ENCODE measurements around the gene CABP2. TPM values are rescaled to one million over a fixed set of nuclear protein-coding genes. Genes with fewer than 3 reads are reported as not detected.

CABP2 gene
- total RNA-seq, 1 experiment from 2014 or later = not detected

DNA sequence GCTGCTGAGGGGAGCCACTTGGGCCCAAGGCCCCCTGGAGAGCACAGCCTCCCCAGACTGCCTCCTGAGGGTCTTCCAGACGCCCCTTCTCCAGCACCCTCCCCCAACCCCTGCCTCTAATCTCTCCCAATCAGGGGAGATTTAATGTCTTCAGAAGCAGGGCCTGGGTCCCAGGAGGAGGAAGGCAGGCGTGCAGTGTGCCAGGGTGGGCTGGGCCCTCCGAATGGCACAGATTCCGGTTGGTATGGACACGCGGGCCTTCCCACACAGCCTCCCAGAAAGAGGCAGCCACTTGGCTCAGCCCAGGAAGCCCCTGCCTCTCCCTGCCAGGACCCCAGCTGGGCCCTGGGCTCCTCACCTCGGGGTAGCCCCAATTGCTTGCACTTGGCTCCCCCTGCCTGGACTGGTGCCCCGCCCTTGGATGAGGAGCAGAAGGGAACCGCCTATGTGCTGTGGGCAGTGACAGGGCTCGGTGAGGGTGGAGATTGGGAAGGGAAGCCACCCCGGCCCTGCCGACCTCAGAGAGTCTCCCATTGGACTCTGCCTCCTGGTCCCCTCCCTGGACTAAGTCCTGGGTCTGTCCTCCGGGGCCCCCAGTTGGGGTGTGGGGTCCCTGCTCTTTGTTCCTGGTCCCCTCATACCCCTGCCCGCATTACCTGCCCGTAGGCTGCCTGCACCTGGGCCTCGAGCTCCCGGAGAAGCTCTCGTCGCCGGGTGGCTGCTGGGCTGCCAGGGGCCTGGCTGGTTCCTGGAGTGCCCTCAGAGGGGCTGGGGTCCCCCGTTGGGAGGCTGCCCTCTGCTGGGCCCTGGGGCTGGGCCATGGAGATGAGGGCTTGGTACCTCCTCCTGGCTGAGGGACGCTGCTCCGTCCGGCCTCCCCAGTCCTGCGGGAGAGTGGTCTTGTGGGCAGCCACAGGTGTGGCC is 572 bp upstream of the CABP2 start:
- intact Hi-C loops (cut with micrococcal nuclease; ENCODE audit: unreplicated experiment) = no loop called here
- no peaks in the 10 kb centered on the region for H3K36me3 Mint-ChIP-seq (ENCODE audit: insufficient read depth, unreplicated experiment)

DNA sequence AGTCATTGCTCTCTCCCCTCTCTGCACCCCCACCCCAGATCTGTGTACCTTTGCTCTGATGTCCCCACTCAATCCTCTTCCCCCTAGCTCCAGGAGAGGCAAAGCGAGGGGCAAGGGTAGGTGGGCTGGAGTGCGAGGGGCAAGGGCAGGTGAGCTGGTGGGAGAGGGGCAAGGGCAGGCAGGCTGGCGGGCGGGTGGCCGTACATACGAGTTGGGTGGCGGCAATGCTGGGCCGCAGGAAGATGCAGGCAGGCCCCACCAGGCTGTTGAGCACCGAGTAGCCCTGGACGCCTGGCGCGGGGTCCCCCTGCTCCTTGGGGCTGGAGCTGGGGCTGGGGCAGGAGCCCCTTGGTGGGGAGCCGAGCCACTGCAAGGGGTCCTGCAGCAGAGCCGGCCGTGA is 908 bp downstream of the CABP2 start:
- CTCF ChIA-PET = no interaction called here
- TF ChIP-seq, protein P1, sequence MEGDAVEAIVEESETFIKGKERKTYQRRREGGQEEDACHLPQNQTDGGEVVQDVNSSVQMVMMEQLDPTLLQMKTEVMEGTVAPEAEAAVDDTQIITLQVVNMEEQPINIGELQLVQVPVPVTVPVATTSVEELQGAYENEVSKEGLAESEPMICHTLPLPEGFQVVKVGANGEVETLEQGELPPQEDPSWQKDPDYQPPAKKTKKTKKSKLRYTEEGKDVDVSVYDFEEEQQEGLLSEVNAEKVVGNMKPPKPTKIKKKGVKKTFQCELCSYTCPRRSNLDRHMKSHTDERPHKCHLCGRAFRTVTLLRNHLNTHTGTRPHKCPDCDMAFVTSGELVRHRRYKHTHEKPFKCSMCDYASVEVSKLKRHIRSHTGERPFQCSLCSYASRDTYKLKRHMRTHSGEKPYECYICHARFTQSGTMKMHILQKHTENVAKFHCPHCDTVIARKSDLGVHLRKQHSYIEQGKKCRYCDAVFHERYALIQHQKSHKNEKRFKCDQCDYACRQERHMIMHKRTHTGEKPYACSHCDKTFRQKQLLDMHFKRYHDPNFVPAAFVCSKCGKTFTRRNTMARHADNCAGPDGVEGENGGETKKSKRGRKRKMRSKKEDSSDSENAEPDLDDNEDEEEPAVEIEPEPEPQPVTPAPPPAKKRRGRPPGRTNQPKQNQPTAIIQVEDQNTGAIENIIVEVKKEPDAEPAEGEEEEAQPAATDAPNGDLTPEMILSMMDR (IDR thresholded peaks at IDR 0.05; ENCODE audit: unreplicated experiment) = no peak
- peaks cover 5% of the 10 kb centered on the region for H3K4me1 Mint-ChIP-seq (ENCODE audit: low read depth, unreplicated experiment)

More for the DNA sequence above, 572 bp upstream of the CABP2 start:
- no TSS peak for BruUV-seq (replicated peaks)
- Mint-ChIP-seq H3K27me3 (ENCODE audit: unreplicated experiment) (peaks cover 46% of the 10 kb centered on the region), H3K9me3 (ENCODE audit: low read depth, unreplicated experiment) (peaks cover 11% of the 10 kb centered on the region), H3K27ac (ENCODE audit: unreplicated experiment) (no peak overlapping the region), H3K4me3 (ENCODE audit: low read depth, unreplicated experiment) (no peak overlapping the region), H3K4me1 (ENCODE audit: low read depth, unreplicated experiment) (peaks cover 5% of the 10 kb centered on the region)
- no peak for DNase-seq
- CTCF ChIA-PET = no interaction called here
- TF ChIP-seq, protein P1 (IDR thresholded peaks at IDR 0.05; ENCODE audit: unreplicated experiment) = no peak

DNA sequence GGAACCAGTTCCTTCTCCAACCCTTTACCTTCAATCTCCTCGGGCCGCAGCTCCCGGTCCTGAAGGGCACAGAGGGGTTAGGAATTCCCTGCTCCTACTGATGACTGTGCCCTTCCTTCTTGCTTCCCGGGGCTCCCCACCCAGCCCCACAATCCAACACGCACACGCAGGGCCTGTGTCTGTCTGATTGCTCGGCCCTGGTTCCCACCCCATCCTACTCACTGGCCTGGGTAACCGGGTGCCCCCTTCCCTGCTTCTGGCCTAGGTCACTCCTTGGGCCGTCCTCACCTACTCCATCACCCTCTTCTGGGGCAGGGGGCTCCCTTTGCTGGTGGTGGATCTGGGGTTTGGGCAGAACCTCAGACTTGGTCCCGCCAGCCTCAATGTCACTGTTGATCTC is 1.3 kb downstream of the CABP2 start:
- no peak for DNase-seq
- CTCF ChIA-PET = no interaction called here
- no peak overlapping the region for H3K4me3 Mint-ChIP-seq (ENCODE audit: low read depth, unreplicated experiment)
- TF ChIP-seq, protein P1 (IDR thresholded peaks at IDR 0.05; ENCODE audit: unreplicated experiment) = no peak
- H3K4me1 Mint-ChIP-seq (ENCODE audit: low read depth, unreplicated experiment) = peaks cover 5% of the 10 kb centered on the region
- intact Hi-C loops (cut with micrococcal nuclease; ENCODE audit: unreplicated experiment) = no loop called here
- no peaks in the 10 kb centered on the region for H3K36me3 Mint-ChIP-seq (ENCODE audit: insufficient read depth, unreplicated experiment)
- no peak overlapping the region for H3K27ac Mint-ChIP-seq (ENCODE audit: unreplicated experiment)
- BruUV-seq (replicated peaks) = no TSS peak
- H3K27me3 Mint-ChIP-seq (ENCODE audit: unreplicated experiment) = peaks cover 33% of the 10 kb centered on the region
- H3K9me3 Mint-ChIP-seq (ENCODE audit: low read depth, unreplicated experiment) = peaks cover 2% of the 10 kb centered on the region

More for the DNA sequence above, 908 bp downstream of the CABP2 start:
- Mint-ChIP-seq H3K27ac (ENCODE audit: unreplicated experiment) (no peak overlapping the region), H3K36me3 (ENCODE audit: insufficient read depth, unreplicated experiment) (no peaks in the 10 kb centered on the region), H3K27me3 (ENCODE audit: unreplicated experiment) (peaks cover 37% of the 10 kb centered on the region), H3K9me3 (ENCODE audit: low read depth, unreplicated experiment) (peaks cover 6% of the 10 kb centered on the region), H3K4me3 (ENCODE audit: low read depth, unreplicated experiment) (no peak overlapping the region)
- no peak for DNase-seq
- no TSS peak for BruUV-seq (replicated peaks)
- intact Hi-C loops (cut with micrococcal nuclease; ENCODE audit: unreplicated experiment) = no loop called here

DNA sequence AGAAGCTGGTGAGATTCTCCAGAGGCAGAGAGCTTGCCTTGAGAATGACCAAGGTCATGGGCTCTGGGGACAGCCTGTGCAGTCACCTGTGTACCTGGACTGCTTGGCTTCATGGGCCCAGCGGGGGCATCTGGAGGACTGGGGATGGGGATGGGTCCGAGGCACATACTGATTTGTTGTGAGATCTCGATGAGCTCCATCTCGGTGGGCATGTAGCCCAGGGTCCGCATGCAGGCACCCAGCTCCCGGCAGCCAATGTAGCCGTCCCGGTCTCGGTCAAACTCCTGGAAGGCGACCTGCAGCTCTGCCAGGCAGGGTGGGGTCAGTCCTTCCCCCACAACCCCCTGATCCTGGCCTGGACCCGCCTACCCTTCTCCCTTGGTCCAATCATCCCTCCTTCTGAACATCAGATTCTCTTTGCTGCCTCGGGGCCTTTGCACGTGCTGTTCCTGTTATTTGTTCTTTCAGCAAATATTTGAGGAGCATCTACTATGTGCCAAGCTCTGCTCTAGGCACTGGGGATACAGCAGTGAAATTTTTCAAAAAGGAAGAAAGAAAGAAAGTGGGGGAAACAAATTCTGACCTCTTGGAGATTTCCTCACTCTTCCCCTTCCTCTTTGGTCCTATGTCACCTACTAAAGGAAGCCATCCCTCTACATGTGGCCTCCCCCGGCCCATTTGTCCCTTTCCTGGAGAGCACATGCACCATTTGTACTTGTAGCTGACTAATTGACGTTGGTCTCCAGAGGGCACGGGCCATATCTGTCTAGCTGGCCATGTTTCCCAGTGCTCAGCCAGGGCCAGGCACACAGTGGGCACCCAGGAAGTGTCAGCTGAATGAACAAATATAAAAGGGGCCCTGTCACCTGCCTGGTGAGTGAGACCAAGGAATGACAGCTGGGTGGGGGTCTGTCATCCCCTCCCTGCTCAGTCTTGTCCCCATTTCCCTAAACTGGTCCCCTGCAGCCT is 2.1 kb downstream of the CABP2 start:
- Mint-ChIP-seq H3K36me3 (ENCODE audit: insufficient read depth, unreplicated experiment) (no peaks in the 10 kb centered on the region), H3K4me1 (ENCODE audit: low read depth, unreplicated experiment) (peaks cover 5% of the 10 kb centered on the region), H3K4me3 (ENCODE audit: low read depth, unreplicated experiment) (no peak overlapping the region), H3K27me3 (ENCODE audit: unreplicated experiment) (peaks cover 30% of the 10 kb centered on the region), H3K9me3 (ENCODE audit: low read depth, unreplicated experiment) (no peaks in the 10 kb centered on the region), H3K27ac (ENCODE audit: unreplicated experiment) (no peak overlapping the region)
- TF ChIP-seq, protein P1 (IDR thresholded peaks at IDR 0.05; ENCODE audit: unreplicated experiment) = no peak
- DNase-seq = no peak
- intact Hi-C loops (cut with micrococcal nuclease; ENCODE audit: unreplicated experiment) = no loop called here
- no TSS peak for BruUV-seq (replicated peaks)
- CTCF ChIA-PET = no interaction called here
